ENCODE data around the gene VEGFA. TPM values are rescaled to one million over a fixed set of nuclear protein-coding genes. Genes with fewer than 3 reads are reported as not detected.

The VEGFA gene
- polyA plus RNA-seq, 2 of the 4 experiments (the other 2 are of a cell fraction), result 35.8 to 83.7 TPM

DNA sequence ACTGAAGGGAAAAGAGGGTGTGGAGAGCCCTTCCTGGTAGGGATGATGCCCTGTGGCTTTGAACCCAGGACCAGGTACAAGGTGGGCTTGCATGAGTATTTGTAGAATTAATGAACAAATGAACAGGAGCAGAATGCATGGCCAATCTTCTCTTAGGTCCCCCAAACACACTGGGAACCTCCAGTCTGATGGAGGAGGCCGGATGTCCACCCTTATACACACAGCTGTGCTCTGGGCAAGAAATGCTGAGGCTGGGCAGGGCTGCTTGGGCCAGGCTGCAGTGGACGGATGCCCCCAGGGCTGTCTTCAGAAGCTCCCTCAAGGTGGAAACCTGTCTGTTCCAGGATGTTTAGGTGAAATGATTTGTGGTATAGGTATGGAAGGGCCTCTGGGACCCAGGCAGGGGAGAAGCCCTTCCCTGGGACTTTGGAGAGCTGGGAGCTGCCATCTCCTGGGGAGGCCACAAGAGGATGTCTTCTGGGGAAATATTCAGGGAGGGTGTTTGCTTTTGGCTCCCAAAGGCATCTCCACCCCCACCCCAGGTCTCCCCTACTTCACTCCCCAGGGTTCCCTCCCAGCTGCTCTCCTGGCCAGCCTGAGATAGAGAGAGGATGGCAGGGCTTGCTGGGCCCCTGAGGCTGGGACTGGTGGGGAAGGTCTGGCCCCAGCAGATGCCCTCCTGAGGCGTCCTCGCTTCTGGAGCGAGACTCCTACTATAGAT, 23.3 kb downstream of the VEGFA start:
- TF ChIP-seq HOXA7 (CRISPR knock-in tag; IDR thresholded peaks at IDR 0.05) (no peak), HOXB5 (CRISPR knock-in tag; IDR thresholded peaks at IDR 0.05) (no peak), CHD4 (IDR thresholded peaks at IDR 0.05; ENCODE audit: borderline replicate concordance) (no peak), ZFP36 (IDR thresholded peaks at IDR 0.05; ENCODE audit: borderline replicate concordance, partially characterized antibody) (no peak), SMC3 (IDR thresholded peaks at IDR 0.05) (no peak), JUN (IDR thresholded peaks at IDR 0.05) (no peak), TFCP2L1 (CRISPR knock-in tag; IDR thresholded peaks at IDR 0.05) (no peak), CBX8 (IDR thresholded peaks at IDR 0.05) (no peak), KDM5A (IDR thresholded peaks at IDR 0.05) (no peak), RCOR1 (IDR thresholded peaks at IDR 0.05; ENCODE audit: low read depth, low read length) (no peak), KDM1A (IDR thresholded peaks at IDR 0.05; ENCODE audit: low read depth) (no peak), ESRRA (IDR thresholded peaks at IDR 0.05; ENCODE audit: borderline replicate concordance, low read length) (no peak), RARB (CRISPR knock-in tag; IDR thresholded peaks at IDR 0.05) (no peak), BHLHE40 (IDR thresholded peaks at IDR 0.05; ENCODE audit: low read depth, low read length) (no peak)
- TF ChIP-seq, protein P1, sequence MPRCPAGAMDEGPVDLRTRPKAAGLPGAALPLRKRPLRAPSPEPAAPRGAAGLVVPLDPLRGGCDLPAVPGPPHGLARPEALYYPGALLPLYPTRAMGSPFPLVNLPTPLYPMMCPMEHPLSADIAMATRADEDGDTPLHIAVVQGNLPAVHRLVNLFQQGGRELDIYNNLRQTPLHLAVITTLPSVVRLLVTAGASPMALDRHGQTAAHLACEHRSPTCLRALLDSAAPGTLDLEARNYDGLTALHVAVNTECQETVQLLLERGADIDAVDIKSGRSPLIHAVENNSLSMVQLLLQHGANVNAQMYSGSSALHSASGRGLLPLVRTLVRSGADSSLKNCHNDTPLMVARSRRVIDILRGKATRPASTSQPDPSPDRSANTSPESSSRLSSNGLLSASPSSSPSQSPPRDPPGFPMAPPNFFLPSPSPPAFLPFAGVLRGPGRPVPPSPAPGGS (IDR thresholded peaks at IDR 0.05), result no peak
- TF ChIP-seq, protein P2, sequence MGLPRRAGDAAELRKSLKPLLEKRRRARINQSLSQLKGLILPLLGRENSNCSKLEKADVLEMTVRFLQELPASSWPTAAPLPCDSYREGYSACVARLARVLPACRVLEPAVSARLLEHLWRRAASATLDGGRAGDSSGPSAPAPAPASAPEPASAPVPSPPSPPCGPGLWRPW (IDR thresholded peaks at IDR 0.05), result no peak
- TF ChIP-seq, protein P3, sequence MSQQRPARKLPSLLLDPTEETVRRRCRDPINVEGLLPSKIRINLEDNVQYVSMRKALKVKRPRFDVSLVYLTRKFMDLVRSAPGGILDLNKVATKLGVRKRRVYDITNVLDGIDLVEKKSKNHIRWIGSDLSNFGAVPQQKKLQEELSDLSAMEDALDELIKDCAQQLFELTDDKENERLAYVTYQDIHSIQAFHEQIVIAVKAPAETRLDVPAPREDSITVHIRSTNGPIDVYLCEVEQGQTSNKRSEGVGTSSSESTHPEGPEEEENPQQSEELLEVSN (IDR thresholded peaks at IDR 0.05; ENCODE audit: borderline replicate concordance, low read depth), result no peak
- TF ChIP-seq, protein P4, sequence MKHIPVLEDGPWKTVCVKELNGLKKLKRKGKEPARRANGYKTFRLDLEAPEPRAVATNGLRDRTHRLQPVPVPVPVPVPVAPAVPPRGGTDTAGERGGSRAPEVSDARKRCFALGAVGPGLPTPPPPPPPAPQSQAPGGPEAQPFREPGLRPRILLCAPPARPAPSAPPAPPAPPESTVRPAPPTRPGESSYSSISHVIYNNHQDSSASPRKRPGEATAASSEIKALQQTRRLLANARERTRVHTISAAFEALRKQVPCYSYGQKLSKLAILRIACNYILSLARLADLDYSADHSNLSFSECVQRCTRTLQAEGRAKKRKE (CRISPR knock-in tag; IDR thresholded peaks at IDR 0.05; ENCODE audit: low read depth), result no peak
- TF ChIP-seq, protein P5, sequence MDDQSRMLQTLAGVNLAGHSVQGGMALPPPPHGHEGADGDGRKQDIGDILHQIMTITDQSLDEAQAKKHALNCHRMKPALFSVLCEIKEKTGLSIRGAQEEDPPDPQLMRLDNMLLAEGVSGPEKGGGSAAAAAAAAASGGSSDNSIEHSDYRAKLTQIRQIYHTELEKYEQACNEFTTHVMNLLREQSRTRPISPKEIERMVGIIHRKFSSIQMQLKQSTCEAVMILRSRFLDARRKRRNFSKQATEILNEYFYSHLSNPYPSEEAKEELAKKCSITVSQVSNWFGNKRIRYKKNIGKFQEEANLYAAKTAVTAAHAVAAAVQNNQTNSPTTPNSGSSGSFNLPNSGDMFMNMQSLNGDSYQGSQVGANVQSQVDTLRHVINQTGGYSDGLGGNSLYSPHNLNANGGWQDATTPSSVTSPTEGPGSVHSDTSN (IDR thresholded peaks at IDR 0.05), result no peak
- H3K4me1 ChIP-seq, result peaks cover 4% of the 10 kb centered on the region
- DNase-seq (ENCODE audit: low read depth in 1 of 2, low spot score in 1 of 2) (no peak), ATAC-seq (no peak), FAIRE-seq (no peak)
- H3K9me3 ChIP-seq, result no peaks in the 10 kb centered on the region
- CTCF ChIA-PET, result interaction anchor here (0.7 to 5.2 kb wide), 3 partner anchors 19 to 285 kb away, joined by 3 to 24 read pairs (median 4); no protein-coding TSS in a partner anchor
- H3K27ac ChIP-seq, result no peak overlapping the region
- POLR2A ChIA-PET, result no interaction called here
- H3K4me2 ChIP-seq, result no peak overlapping the region
- WGBS (ENCODE audit: missing lambda C conversion rate), result 13% methylated on average over 1 of the region's 5 CpGs
- H3K4me3 ChIP-seq, result no peak overlapping the region

DNA sequence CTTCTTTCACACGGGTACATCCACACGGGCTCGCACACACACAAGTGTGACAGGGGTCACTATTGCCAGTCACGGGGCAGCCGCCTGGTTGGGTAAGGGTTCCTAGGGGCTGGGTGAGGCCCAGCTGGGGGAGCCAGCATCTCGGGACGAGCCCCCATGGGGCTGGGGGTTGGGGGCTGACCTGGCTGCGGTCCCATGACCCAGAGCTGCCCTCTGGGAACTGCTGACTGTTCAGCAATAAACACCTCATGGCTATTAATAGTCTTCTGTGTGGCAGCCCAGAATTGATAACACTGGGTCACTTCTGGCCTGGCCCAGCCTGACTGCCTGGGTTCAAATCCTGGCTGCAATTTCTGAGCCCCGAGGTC, 23.8 kb downstream of the VEGFA start:
- TF ChIP-seq EP300 (IDR thresholded peaks at IDR 0.05), result no peak
- no peak for TF ChIP-seq CBX2 (IDR thresholded peaks at IDR 0.05; ENCODE audit: borderline replicate concordance, low read depth)
- TF ChIP-seq, protein P6, sequence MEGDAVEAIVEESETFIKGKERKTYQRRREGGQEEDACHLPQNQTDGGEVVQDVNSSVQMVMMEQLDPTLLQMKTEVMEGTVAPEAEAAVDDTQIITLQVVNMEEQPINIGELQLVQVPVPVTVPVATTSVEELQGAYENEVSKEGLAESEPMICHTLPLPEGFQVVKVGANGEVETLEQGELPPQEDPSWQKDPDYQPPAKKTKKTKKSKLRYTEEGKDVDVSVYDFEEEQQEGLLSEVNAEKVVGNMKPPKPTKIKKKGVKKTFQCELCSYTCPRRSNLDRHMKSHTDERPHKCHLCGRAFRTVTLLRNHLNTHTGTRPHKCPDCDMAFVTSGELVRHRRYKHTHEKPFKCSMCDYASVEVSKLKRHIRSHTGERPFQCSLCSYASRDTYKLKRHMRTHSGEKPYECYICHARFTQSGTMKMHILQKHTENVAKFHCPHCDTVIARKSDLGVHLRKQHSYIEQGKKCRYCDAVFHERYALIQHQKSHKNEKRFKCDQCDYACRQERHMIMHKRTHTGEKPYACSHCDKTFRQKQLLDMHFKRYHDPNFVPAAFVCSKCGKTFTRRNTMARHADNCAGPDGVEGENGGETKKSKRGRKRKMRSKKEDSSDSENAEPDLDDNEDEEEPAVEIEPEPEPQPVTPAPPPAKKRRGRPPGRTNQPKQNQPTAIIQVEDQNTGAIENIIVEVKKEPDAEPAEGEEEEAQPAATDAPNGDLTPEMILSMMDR (IDR thresholded peaks at IDR 0.05), result no peak
- no peak for TF ChIP-seq FOSL2 (IDR thresholded peaks at IDR 0.05)
- TF ChIP-seq FOSL2 (CRISPR knock-in tag; IDR thresholded peaks at IDR 0.05), result no peak
- no peak for TF ChIP-seq TP53 (CRISPR knock-in tag; IDR thresholded peaks at IDR 0.05)
- no peak for TF ChIP-seq RARB (CRISPR knock-in tag; IDR thresholded peaks at IDR 0.05)
- TF ChIP-seq NPAS2 (CRISPR knock-in tag; IDR thresholded peaks at IDR 0.05; ENCODE audit: borderline replicate concordance), result no peak
- TF ChIP-seq CBX8 (IDR thresholded peaks at IDR 0.05), result no peak
- no peak for TF ChIP-seq GATA3 (IDR thresholded peaks at IDR 0.05; ENCODE audit: borderline replicate concordance)
- no peak for TF ChIP-seq EHF (CRISPR knock-in tag; IDR thresholded peaks at IDR 0.05)
- TF ChIP-seq SMC3 (IDR thresholded peaks at IDR 0.05), result no peak
- no peak for TF ChIP-seq RAD21 (conservative IDR thresholded peaks at IDR 0.05 in 1 of 2, IDR thresholded peaks at IDR 0.05 in 1 of 2)
- no peak for TF ChIP-seq SREBF2 (IDR thresholded peaks at IDR 0.05)
- no peak for TF ChIP-seq HOXB5 (CRISPR knock-in tag; IDR thresholded peaks at IDR 0.05)
- TF ChIP-seq, protein P7, sequence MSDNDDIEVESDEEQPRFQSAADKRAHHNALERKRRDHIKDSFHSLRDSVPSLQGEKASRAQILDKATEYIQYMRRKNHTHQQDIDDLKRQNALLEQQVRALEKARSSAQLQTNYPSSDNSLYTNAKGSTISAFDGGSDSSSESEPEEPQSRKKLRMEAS (IDR thresholded peaks at IDR 0.05), result no peak
- ChIA-PET POLR2A (no interaction called here), CTCF (interaction anchor here (1.4 to 5.2 kb wide), 2 partner anchors 20 to 25 kb away, joined by 4 to 24 read pairs; no protein-coding TSS in a partner anchor)
- H3K9me3 ChIP-seq, result no peaks in the 10 kb centered on the region
- peaks cover 10% of the 10 kb centered on the region for H3K4me1 ChIP-seq
- DNase-seq (ENCODE audit: low read depth in 1 of 2, low spot score in 1 of 2) (no peak), FAIRE-seq (no peak), ATAC-seq (no peak)
- 92% methylated on average over 6 of the region's 9 CpGs for WGBS (ENCODE audit: missing lambda C conversion rate)
- no peak overlapping the region for H3K27ac ChIP-seq
- no peak overlapping the region for H3K4me2 ChIP-seq
- H3K4me3 ChIP-seq, result no peak overlapping the region

Measured in A549 (cell line).